Mesendoderm (in vitro differentiated cells): ENCODE data around the gene CYB5D1.

Source experiments
- DNase-seq: peaks from one replicate; pipeline ENCODE4 v3.0.0; 2013
- H2AK5ac ChIP-seq: 2 replicates; pipeline ENCODE4 v1.6.1; 2013; ENCODE audit warnings: low read length, inconsistent platforms
- H2BK120ac ChIP-seq: 2 replicates; pipeline ENCODE4 v1.6.1; 2013; ENCODE audit warnings: low read depth, mild to moderate bottlenecking, low read length, moderate library complexity, mixed read lengths
- H2BK15ac ChIP-seq: replicated peaks from 2 replicates; pipeline ENCODE4 v1.6.1; 2013; ENCODE audit warnings: low read depth, mild to moderate bottlenecking, moderate library complexity
- H2BK5ac ChIP-seq: 2 replicates; pipeline ENCODE4 v1.6.1; 2013; ENCODE audit warnings: low read length, inconsistent platforms
- H3K18ac ChIP-seq: 2 replicates; pipeline ENCODE4 v1.6.1; 2013; ENCODE audit warnings: mild to moderate bottlenecking, low read length, mixed read lengths
- H3K23ac ChIP-seq: one replicate; pipeline ENCODE4 v1.6.1; 2013; ENCODE audit warnings: low read length
- H3K27ac ChIP-seq: 2 replicates; pipeline ENCODE4 v1.5.1; 2013; ENCODE audit warnings: low read depth, mild to moderate bottlenecking, inconsistent platforms, low read length, moderate library complexity
- H3K27me3 ChIP-seq: 2 replicates; pipeline ENCODE4 v1.6.1; 2013; ENCODE audit warnings: low read length, control low read depth, mild to moderate bottlenecking, inconsistent platforms; ENCODE audit not compliant: insufficient read depth, poor library complexity
- H3K36me3 ChIP-seq: 2 replicates; pipeline ENCODE4 v1.6.1; 2013; ENCODE audit warnings: low read length, inconsistent platforms; ENCODE audit not compliant: control insufficient read depth, insufficient read depth
- H3K4ac ChIP-seq: one replicate; pipeline ENCODE4 v1.6.1; 2013; ENCODE audit warnings: low read depth, mild to moderate bottlenecking, low read length, moderate library complexity
- H3K4me1 ChIP-seq: 2 replicates; pipeline ENCODE4 v1.6.1; 2013; ENCODE audit warnings: low read depth, low read length, inconsistent platforms; ENCODE audit not compliant: control insufficient read depth
- H3K4me2 ChIP-seq: 2 replicates; pipeline ENCODE4 v1.6.1; 2013; ENCODE audit warnings: low read length
- H3K4me3 ChIP-seq: 2 replicates; pipeline ENCODE4 v1.5.1; 2013; ENCODE audit warnings: mild to moderate bottlenecking, low read length
- H3K56ac ChIP-seq: one replicate; pipeline ENCODE4 v1.6.1; 2013; ENCODE audit warnings: low read length
- H3K79me1 ChIP-seq: 2 replicates; pipeline ENCODE4 v1.6.1; 2013; ENCODE audit warnings: low read length, inconsistent platforms
- H3K79me2 ChIP-seq: 2 replicates; pipeline ENCODE4 v1.6.1; 2013; ENCODE audit warnings: mild to moderate bottlenecking, low read length; ENCODE audit not compliant: control insufficient read depth, insufficient read depth
- H3K9ac ChIP-seq: 2 replicates; pipeline ENCODE4 v1.6.1; 2013; ENCODE audit warnings: low read length, inconsistent platforms
- H4K5ac ChIP-seq: one replicate; pipeline ENCODE4 v1.6.1; 2013; ENCODE audit warnings: low read length
- H4K8ac ChIP-seq: one replicate; pipeline ENCODE4 v1.6.1; 2013; ENCODE audit warnings: low read depth, mild to moderate bottlenecking, control low read depth, low read length, moderate library complexity
- WGBS: extraction: QIAGEN DNeasy Blood & Tissue Kit; methylation state at CpG from one replicate; pipeline ENCODE4 v1.1.7; 2013; ENCODE audit warnings: low lambda C conversion rate, missing lambda C conversion rate; ENCODE audit not compliant: insufficient coverage; ENCODE audit errors: extremely low coverage; 5-methylcytosine and 5-hydroxymethylcytosine counted together

The CYB5D1 gene

GRCh38 chr17:7894226-7894625 is 36.4 kb downstream of the CYB5D1 start:
- no peak overlapping the region for H2BK15ac ChIP-seq
- no peak overlapping the region for H3K56ac ChIP-seq
- no peaks in the 10 kb centered on the region for H3K4me1 ChIP-seq
- H3K79me1 ChIP-seq, result no peaks in the 10 kb centered on the region
- no peaks in the 10 kb centered on the region for H3K79me2 ChIP-seq
- WGBS, result no CpG with 5 or more reads among the region's 9 CpGs
- no peaks in the 10 kb centered on the region for H3K27me3 ChIP-seq
- no peak overlapping the region for H3K9ac ChIP-seq
- H3K4me3 ChIP-seq, result no peak overlapping the region
- no peak overlapping the region for H3K4ac ChIP-seq
- H2BK120ac ChIP-seq, result no peak overlapping the region
- no peak overlapping the region for H4K8ac ChIP-seq
- no peak overlapping the region for H2BK5ac ChIP-seq
- no peak overlapping the region for H3K23ac ChIP-seq
- DNase-seq, result no peak
- H3K18ac ChIP-seq, result no peak overlapping the region
- H2AK5ac ChIP-seq, result no peak overlapping the region
- no peak overlapping the region for H4K5ac ChIP-seq
- no peak overlapping the region for H3K4me2 ChIP-seq
- H3K27ac ChIP-seq, result no peak overlapping the region
- H3K36me3 ChIP-seq, result peaks cover 6% of the 10 kb centered on the region

- peaks cover 6% of the 10 kb centered on the region for H3K36me3 ChIP-seq
- no peak overlapping the region for H2BK15ac ChIP-seq
- H2BK5ac ChIP-seq, result no peak overlapping the region
- H3K23ac ChIP-seq, result no peak overlapping the region
- no peak overlapping the region for H2AK5ac ChIP-seq
- no peak overlapping the region for H3K56ac ChIP-seq
- H3K27me3 ChIP-seq, result no peaks in the 10 kb centered on the region
- no peaks in the 10 kb centered on the region for H3K79me1 ChIP-seq
- no peak overlapping the region for H3K9ac ChIP-seq
- H3K79me2 ChIP-seq, result no peaks in the 10 kb centered on the region
- H3K27ac ChIP-seq, result no peak overlapping the region
- no peak for DNase-seq
- no peak overlapping the region for H4K5ac ChIP-seq
- WGBS, result no CpG with 5 or more reads among the region's 8 CpGs
- no peak overlapping the region for H3K4me2 ChIP-seq
- H3K4me1 ChIP-seq, result no peaks in the 10 kb centered on the region
- no peak overlapping the region for H4K8ac ChIP-seq
- H3K4me3 ChIP-seq, result no peak overlapping the region
- no peak overlapping the region for H3K4ac ChIP-seq
- no peak overlapping the region for H2BK120ac ChIP-seq
- H3K18ac ChIP-seq, result no peak overlapping the region
Observed at GRCh38 chr17:7894866-7895265, 37.1 kb downstream of the CYB5D1 start.

GRCh38 chr17:7897090-7897489 is 39.3 kb downstream of the CYB5D1 start:
- H4K5ac ChIP-seq, result no peak overlapping the region
- no CpG with 5 or more reads among the region's 13 CpGs for WGBS
- H3K36me3 ChIP-seq, result peaks cover 6% of the 10 kb centered on the region

DNA sequence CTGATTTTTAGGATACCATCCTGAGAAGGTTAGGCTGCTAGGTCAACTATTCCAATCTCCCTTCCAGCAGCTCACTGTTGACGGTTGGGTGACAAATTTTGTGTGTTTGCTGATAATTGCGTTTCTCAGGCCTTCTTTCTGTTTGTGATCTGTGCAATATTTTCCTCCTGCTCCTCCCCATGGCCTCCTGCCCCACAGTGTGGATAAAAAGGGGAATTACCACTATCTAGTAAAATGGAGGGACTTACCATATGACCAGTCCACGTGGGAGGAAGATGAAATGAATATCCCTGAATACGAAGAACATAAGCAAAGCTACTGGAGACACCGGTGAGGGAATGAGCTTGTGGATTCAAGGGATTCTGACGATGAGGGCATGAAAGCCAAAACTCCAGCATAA is 40.0 kb downstream of the CYB5D1 start:
- Histone ChIP-seq H3K36me3 (peaks cover 9% of the 10 kb centered on the region), H2BK120ac (no peak overlapping the region), H3K4ac (no peak overlapping the region), H2BK5ac (no peak overlapping the region), H3K23ac (no peak overlapping the region), H3K4me3 (no peak overlapping the region), H3K4me2 (no peak overlapping the region), H2BK15ac (no peak overlapping the region), H3K79me1 (no peaks in the 10 kb centered on the region), H3K9ac (no peak overlapping the region), H2AK5ac (no peak overlapping the region), H3K18ac (no peak overlapping the region), H3K27me3 (no peaks in the 10 kb centered on the region), H4K5ac (no peak overlapping the region), H3K4me1 (no peaks in the 10 kb centered on the region), H4K8ac (no peak overlapping the region), H3K27ac (no peak overlapping the region), H3K79me2 (no peaks in the 10 kb centered on the region), H3K56ac (no peak overlapping the region)
- WGBS, result no CpG with 5 or more reads among the region's 6 CpGs
- DNase-seq, result no peak

More at GRCh38 chr17:7897090-7897489, 39.3 kb downstream of the CYB5D1 start:
- Histone ChIP-seq H3K79me2 (no peaks in the 10 kb centered on the region), H3K4me3 (no peak overlapping the region), H3K4me2 (no peak overlapping the region), H3K56ac (no peak overlapping the region), H3K4me1 (no peaks in the 10 kb centered on the region), H2BK120ac (no peak overlapping the region), H2BK5ac (no peak overlapping the region), H2AK5ac (no peak overlapping the region), H3K79me1 (no peaks in the 10 kb centered on the region), H3K27me3 (no peaks in the 10 kb centered on the region), H4K8ac (no peak overlapping the region), H3K18ac (no peak overlapping the region), H2BK15ac (no peak overlapping the region), H3K23ac (no peak overlapping the region), H3K4ac (no peak overlapping the region), H3K27ac (no peak overlapping the region), H3K9ac (no peak overlapping the region)
- DNase-seq, result no peak

DNA sequence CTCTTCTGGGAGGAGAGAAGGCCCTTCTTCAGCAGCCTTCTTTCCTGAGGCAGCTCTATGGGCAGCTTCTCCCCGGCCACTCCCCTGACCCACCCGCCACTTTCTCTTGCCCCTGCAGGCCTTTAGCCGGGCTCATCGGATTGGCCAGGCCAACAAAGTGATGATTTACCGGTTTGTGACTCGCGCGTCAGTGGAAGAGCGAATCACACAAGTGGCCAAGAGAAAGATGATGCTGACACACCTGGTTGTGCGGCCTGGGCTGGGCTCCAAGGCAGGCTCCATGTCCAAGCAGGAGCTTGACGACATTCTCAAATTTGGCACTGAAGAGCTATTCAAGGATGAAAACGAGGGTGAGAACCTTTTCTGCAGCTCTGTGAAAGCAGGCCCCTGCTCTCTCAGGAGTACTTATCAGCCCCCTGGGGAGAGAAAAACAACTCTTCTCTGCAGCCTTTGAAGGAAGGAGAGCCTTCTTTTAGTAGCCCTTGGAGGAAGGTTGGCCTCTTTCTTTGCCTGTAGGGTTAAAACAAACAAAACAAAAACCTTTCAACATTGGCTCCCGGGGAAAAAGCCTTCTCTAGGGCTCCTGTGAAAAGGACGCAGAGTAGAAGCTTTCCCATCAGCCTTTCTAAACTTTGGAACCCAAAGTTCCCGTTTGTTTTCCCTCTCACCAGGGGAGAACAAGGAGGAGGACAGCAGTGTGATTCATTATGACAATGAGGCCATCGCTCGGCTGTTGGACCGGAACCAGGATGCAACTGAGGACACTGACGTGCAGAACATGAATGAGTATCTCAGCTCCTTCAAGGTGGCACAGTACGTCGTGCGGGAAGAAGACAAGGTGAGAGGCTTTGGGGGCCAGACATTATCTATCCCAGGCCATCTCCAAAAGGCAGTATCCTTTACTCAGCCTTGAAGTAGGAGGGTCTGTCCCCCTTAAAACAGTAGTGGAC is 45.6 kb downstream of the CYB5D1 start:
- Histone ChIP-seq H3K4me2 (no peak overlapping the region), H3K36me3 (peaks cover 11% of the 10 kb centered on the region), H2AK5ac (no peak overlapping the region), H3K23ac (no peak overlapping the region), H3K79me2 (no peaks in the 10 kb centered on the region), H3K27me3 (no peaks in the 10 kb centered on the region), H2BK5ac (no peak overlapping the region), H3K4me1 (no peaks in the 10 kb centered on the region), H2BK120ac (no peak overlapping the region), H3K4ac (no peak overlapping the region), H4K8ac (no peak overlapping the region), H3K9ac (no peak overlapping the region), H3K79me1 (no peaks in the 10 kb centered on the region), H3K56ac (no peak overlapping the region), H3K4me3 (no peak overlapping the region), H4K5ac (no peak overlapping the region), H3K18ac (no peak overlapping the region), H2BK15ac (no peak overlapping the region), H3K27ac (no peak overlapping the region)
- no CpG with 5 or more reads among the region's 22 CpGs for WGBS
- DNase-seq, result peak; percentile 41
